GM19193 (cell line): ENCODE measurements around the gene ATP10D.

ENCODE experiments used
- POLR2A ChIP-seq: IDR thresholded peaks from 4 replicates; pipeline ENCODE4 v1.6.1; 2011; ENCODE audit not compliant: insufficient read depth, insufficient read length; ENCODE audit errors: extremely low read depth

The ATP10D gene

GRCh38 chr4:47538825-47539154 lies 53.7 kb downstream of the ATP10D start:
- no peak for TF ChIP-seq POLR2A

GRCh38 chr4:47543331-47543730 lies 58.3 kb downstream of the ATP10D start:
- no peak for TF ChIP-seq POLR2A

GRCh38 chr4:47550899-47551548 lies 65.9 kb downstream of the ATP10D start:
- TF ChIP-seq POLR2A: no peak

DNA sequence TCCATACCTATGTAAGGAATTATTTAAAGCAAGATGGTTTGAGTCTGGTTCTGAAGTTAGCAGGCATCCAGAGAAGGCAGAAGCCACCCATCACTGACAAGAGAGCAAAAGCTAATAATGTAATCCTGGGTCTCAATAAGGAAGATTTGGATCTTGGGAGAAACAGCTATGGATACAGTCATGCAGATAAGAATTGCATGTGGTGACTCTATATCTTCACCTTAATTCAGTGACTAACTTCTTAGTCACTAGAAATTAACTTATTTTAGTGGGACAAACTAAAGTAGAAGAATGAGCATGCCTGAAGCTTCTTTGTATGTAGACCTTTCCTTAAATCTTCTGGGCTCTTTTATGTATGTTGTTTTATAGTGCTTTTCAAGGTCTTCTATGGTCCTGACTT lies 66.6 kb downstream of the ATP10D start:
- no peak for TF ChIP-seq POLR2A

DNA sequence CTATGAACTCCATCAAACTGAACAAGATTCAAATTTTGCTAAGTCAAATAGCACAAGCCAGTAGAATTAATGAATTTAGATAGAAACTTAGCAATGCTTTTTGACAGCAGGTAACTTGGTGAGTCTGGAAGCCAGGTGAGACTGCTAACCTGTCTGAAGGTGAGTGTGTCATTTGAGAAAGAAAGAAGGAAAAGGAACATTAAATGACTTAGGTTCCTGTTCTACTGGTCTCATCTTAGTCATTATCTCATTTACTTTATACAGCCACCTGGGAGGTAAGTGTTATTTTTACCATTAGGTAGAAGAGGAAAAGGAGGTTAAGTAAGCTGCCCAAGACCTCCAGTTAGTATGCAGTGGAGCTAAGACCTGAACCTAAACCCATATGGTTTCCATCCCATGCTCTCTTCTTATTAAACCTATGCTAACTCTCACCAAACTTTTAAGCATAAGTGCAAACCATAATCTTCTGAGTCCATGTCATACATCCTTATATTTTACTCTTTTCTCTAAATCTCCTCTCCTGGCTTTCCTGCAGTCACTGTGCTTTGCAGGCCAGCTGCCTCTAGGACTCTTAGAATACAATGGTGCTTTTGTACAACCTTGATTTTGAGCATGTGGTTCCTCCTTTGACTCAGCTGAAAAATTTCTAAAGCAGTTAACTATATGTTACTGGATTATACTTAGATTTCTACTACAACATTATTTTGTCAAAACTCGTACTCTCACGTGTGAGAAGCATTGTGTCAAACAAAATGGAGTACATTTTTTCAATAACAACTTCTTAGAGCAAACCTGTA lies 68.5 kb downstream of the ATP10D start:
- no peak for TF ChIP-seq POLR2A

- TF ChIP-seq POLR2A: no peak
These were observed 72.2 kb downstream of the ATP10D start for GRCh38 chr4:47557255-47557654.

- TF ChIP-seq POLR2A: no peak
These were observed 75.6 kb downstream of the ATP10D start for GRCh38 chr4:47560682-47561081.

DNA sequence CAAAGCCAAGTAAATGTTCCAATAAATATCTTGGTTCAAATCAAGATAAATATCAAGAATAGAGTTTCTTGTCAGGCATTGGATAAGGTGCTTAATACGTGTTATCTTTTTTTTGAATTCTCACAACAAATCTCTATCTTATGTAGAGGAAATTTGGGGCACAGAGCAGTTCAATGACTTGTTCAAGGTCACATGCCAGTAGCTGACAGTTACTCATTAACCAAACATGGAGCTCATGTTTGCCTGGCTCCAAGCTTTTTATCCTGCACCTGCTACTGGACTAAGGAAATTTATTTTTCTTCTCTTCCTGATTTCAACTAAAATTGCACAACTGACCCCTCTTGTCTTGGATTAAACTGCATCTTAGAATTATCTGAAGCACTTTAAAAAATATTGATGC lies 76.3 kb downstream of the ATP10D start:
- no peak for TF ChIP-seq POLR2A

GRCh38 chr4:47562297-47562696 lies 77.2 kb downstream of the ATP10D start:
- no peak for TF ChIP-seq POLR2A

DNA sequence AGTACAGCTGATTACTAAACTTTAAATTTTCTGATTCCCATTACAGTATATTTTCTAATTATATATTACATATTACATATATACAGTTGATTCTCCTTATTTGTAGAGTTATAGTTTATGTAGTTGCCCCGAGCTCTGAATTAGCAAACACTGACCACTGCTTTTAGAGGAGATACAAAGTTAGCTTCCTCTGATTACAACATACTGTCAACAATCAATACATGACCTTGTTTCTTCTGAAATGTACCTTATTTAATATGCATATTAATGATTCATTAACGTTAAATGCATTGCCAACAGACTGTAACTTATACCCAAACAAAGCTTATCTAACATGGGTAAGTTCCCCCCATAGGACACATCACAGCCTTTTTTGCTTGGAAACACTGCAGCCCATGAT lies 81.5 kb downstream of the ATP10D start:
- no peak for TF ChIP-seq POLR2A

GRCh38 chr4:47566969-47567368 lies 81.9 kb downstream of the ATP10D start:
- TF ChIP-seq POLR2A: no peak

DNA sequence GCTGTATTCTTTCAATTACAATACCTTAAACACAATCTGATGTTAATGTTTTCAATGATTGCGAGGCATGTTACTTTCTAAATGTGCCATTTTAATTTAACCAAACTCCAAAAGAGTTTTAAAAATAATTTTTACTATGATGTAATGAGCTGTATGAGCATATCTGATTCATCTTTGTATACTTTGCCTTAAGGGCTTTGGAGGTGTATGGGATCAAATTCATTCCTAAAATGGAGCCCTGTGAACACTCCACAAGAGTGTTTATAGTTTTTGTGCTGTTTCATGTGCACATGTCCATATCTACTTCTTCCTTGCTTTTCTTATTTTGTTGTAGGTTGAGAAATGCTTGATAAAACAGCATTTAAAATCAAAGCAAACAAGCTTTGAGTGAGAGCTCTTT lies 82.4 kb downstream of the ATP10D start:
- TF ChIP-seq POLR2A: no peak

DNA sequence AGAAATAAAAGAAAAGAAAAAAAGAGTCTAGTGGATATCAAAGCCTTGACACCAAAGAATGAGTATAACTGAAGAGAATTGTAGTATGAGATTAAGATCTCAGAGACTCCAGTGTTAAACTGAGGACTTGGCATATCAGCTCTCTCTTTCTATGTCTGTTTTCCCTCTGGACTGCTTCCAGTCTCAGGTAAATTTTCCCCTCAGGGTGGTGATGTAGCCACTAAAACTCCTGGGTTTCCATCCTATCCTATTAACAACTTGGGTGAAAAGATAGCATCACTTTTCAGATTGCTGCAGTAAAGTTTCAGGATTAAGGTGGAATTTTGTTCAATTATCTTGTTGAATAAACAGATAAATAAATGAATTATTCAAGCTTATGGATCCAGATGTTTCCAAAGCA lies 85.7 kb downstream of the ATP10D start:
- no peak for TF ChIP-seq POLR2A

GRCh38 chr4:47572981-47573380 lies 87.9 kb downstream of the ATP10D start:
- TF ChIP-seq POLR2A: no peak

GRCh38 chr4:47577779-47578553 lies 92.9 kb downstream of the ATP10D start:
- no peak for TF ChIP-seq POLR2A

DNA sequence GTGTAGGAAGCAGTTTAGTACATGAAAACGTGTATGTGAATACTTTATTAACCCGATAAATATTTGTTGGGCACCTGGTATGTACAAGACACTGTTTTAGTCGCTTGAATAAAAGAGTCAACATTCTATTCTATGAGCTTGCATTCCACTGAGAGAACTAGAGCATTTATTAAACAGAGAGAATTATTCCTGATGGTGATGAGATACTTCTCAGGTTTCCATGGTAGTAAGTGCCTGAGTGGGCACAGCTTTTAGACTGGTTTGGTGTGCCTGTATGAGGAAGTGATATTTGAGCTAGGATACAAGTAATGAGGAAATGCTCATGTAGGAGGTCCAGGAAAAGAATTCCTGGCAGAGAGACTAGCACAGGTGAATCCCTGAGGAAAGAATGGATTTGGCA lies 94.2 kb downstream of the ATP10D start:
- no peak for TF ChIP-seq POLR2A
